Right lobe of liver (tissue), 6 donors: ENCODE results near the gene CUBN. TPM values are rescaled to one million over a fixed set of nuclear protein-coding genes. Genes with fewer than 3 reads are reported as not detected.

Experiments used
- ATAC-seq, 4 donors: fragments of 200-7000 bp; cut with Tn5 transposase; one replicate each; pipeline ENCODE4 v1.9.1; 2020; ENCODE audit warnings: mild to moderate bottlenecking in 4 of 4, moderate library complexity in 4 of 4
- DNase-seq, 3 donors: peaks; one replicate each; pipeline ENCODE4 v3.0.0-alpha.2; 2020
- H3K27ac ChIP-seq, 3 donors: fragments of 200-600 bp; one replicate each; pipeline ENCODE4 v1.8.0; 2022
- H3K27me3 ChIP-seq, 2 donors: fragments of 200-600 bp; one replicate each; pipeline ENCODE4 v1.8.0; 2022
- H3K36me3 ChIP-seq, 4 donors: fragments of 200-600 bp; sonication (generic) in 1 of 4; one replicate each; pipeline versions ENCODE4 v1.5.1 to v1.8.0; 2017 to 2022; ENCODE audit warnings: control low read depth in 1 of 4
- H3K4me1 ChIP-seq, 4 donors: fragments of 200-600 bp; sonication (generic) in 1 of 4; one replicate each; pipeline versions ENCODE4 v1.5.1 to v1.8.0; 2017 to 2022; ENCODE audit warnings: control low read depth in 1 of 4
- H3K4me3 ChIP-seq, 3 donors: fragments of 200-600 bp; one replicate each; pipeline ENCODE4 v1.8.0; 2022
- H3K9me3 ChIP-seq, 4 donors: fragments of 200-600 bp; sonication (generic) in 1 of 4; one replicate each; pipeline versions ENCODE4 v1.5.1 to v1.8.0; 2017 to 2022; ENCODE audit warnings: control low read depth in 1 of 4
- CTCF ChIP-seq, 4 donors: fragments of 200-600 bp in 3 of 4; fragments of 450-650 bp in 1 of 4; IDR thresholded peaks; one replicate each; pipeline versions ENCODE4 v1.5.1 to v1.8.0; 2016 to 2022; ENCODE audit warnings: antibody characterized with exemption in 4 of 4, mild to moderate bottlenecking in 2 of 4
- POLR2A ChIP-seq: fragments of 450-650 bp; IDR thresholded peaks from one replicate; pipeline ENCODE4 v1.6.1; 2017; ENCODE audit warnings: antibody characterized with exemption, mild to moderate bottlenecking
- WGBS: methylation state at CpG from one replicate; pipeline ENCODE4 v1.1.6; 2018; ENCODE audit warnings: low coverage, low lambda C conversion rate; ENCODE audit not compliant: insufficient coverage; ENCODE audit errors: missing lambda C conversion rate; 5-methylcytosine and 5-hydroxymethylcytosine counted together
- intact Hi-C, 2 donors: fragments of 100-400 bp; cut with DNase I; formaldehyde crosslinking; loops; one replicate each; pipeline versions ENCODE4 v1.11.2 to v1.14.1; 2022
- total RNA-seq, 6 experiments: library from RNA; depleted of rRNA in 2 of 6; stranded (reverse); fragments of >200 nt in 2 of 6; fragmentation: NEBNext Ultra II Directional in 3 of 6; extraction: Animal tissue kit (Norgen Biotek cat#: 25700) in 3 of 6; gene quantifications; one replicate each; pipeline versions ENCODE4 v1.1.0 to v1.2.4, GENCODE V29; 2016 to 2023
- donor health status: DM: no; HTN: yes; CAD: no.
- donor health status: DM: no; HTN: no; CAD: no.
- donor health status: DM: no; HTN: no; CAD: no.
- donor health status: DM: no; HTN: yes; CAD: no.
- donor health status: DM: no; HTN: yes; CAD: no.

The CUBN gene
- total RNA-seq, 6 experiments from 2014 or later = 0.07 to 0.74 (median 0.27) TPM

DNA sequence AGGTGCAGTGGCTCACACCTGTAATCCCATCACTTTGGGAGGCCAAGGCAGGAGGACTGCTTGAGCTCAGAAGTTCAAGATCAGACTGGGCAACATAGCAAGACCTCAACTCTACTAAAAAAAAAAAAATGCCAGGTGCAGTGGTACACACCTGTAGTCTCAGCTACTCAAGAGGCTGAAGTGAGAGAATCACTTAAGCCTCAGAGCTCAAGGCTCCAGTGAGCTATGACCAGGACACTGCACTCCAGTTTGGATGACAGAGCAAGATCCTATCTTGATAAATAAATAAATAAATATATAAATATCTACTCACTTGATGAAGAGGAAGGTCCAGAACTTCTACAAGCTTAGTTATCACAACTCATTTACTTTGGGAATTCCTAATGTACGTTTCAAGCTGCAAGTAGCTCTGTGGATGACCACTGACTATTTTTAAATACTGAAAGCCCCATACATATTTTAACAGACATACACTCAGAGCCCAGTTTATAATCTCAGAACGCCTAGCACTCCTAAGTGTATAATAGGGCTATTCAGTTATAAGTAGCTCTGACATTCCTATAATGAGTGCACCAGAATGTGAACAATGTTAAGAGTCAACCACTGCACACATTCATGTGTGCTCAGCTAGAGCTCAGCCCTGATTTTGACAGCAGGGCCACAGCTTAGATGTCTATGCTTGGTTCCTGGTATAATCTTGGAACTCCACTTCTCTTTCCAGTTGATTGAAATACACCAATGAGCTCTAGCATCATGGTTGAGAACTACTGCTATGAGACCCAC is 119.1 kb downstream of the CUBN start:
- Histone ChIP-seq H3K27ac (no peak overlapping the region), H3K36me3 (no peaks in the 10 kb centered on the region), H3K4me1 (no peaks in the 10 kb centered on the region), H3K9me3 (no peaks in the 10 kb centered on the region), H3K4me3 (no peak overlapping the region), H3K27me3 (no peaks in the 10 kb centered on the region)
- DNase-seq (no peak), ATAC-seq (no peak)
- WGBS = 59% methylated on average over 2 of the region's 2 CpGs
- intact Hi-C loops = no loop called here
- TF ChIP-seq POLR2A = no peak
- no peak for TF ChIP-seq CTCF (IDR thresholded peaks at IDR 0.05)

GRCh38 chr10:17009212-17009700 is 120.4 kb downstream of the CUBN start:
- H3K9me3 ChIP-seq = no peaks in the 10 kb centered on the region
- H3K27me3 ChIP-seq = no peaks in the 10 kb centered on the region
- WGBS = 46% methylated on average over 2 of the region's 3 CpGs
- H3K4me3 ChIP-seq = no peak overlapping the region
- H3K4me1 ChIP-seq = no peaks in the 10 kb centered on the region
- no peak overlapping the region for H3K27ac ChIP-seq
- TF ChIP-seq POLR2A = no peak
- DNase-seq (no peak), ATAC-seq (peak in 3 of 4 donors; percentile 22 to 52 (median 26))
- no peaks in the 10 kb centered on the region for H3K36me3 ChIP-seq
- intact Hi-C loops = no loop called here

DNA sequence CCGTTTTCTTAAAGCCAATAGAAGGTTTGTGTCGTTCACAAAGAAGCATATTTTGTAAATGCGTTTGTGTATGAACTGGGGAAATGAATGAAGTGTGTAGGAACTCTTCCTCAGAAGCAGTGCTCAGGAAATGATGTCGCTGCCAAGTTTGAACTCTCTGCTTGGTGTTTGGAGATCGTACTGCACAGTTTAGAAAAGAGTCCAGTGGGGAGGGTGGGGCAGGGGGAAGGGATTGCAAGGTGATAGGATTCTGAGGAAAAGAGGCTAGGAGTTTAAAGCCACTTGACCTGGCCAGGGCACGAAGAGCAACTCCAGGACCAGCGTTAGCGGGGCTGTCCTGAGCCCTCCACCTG is 122.2 kb downstream of the CUBN start:
- no peaks in the 10 kb centered on the region for H3K9me3 ChIP-seq
- no peaks in the 10 kb centered on the region for H3K4me1 ChIP-seq
- no peak for DNase-seq
- peak in 1 of 4 donors; percentile 11 for ATAC-seq
- H3K36me3 ChIP-seq = no peaks in the 10 kb centered on the region
- peak overlapping the region in 1 of 3 donors; percentile 13 for H3K27ac ChIP-seq
- WGBS = 33% methylated on average over 5 of the region's 8 CpGs
- TF ChIP-seq CTCF (IDR thresholded peaks at IDR 0.05) (no peak), POLR2A (no peak)
- intact Hi-C loops = no loop called here
- H3K27me3 ChIP-seq = no peaks in the 10 kb centered on the region
- no peak overlapping the region for H3K4me3 ChIP-seq

DNA sequence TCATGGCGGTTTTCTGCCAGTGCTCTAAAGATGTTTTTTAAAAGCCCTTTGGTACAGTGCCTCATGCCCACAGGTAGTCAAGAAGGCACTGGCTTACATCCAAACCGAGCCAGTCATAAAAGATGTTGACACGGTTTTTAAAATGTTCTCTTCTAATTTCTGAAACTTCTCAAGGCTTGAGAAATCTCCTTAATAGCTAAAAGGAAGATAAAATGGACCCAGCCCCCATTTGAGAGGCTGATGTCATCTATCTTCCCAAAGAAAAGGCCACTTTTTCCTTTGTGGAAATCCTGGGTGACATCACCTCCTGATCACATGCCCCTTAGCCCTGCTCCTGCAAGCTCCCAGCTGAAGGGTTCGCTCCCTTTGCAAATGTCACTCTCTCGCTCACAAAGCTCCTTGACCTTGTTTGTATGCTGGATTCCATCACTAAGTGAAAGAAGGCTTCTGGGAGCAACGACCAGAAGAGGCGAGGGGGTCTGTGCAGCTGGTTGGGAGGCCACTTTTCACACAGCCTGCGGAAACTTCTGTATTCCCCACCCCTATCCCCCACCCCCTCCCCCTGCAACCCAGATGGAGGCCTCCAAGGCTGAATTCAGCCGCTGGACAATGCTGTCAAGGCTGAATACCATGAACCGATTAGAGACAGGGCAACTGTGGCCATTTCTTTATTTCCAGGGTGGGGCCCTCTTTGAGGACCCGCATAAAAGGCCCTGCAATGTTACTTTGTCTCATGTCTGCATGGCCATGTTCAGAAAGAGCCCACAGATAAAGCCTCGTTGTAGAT is 122.8 kb downstream of the CUBN start:
- Histone ChIP-seq H3K4me1 (no peaks in the 10 kb centered on the region), H3K27me3 (no peaks in the 10 kb centered on the region), H3K9me3 (no peaks in the 10 kb centered on the region), H3K4me3 (no peak overlapping the region), H3K36me3 (no peaks in the 10 kb centered on the region), H3K27ac (no peak overlapping the region)
- no peak for DNase-seq
- intact Hi-C loops = no loop called here
- no peak for TF ChIP-seq CTCF (IDR thresholded peaks at IDR 0.05)
- no peak for TF ChIP-seq POLR2A
- 59% methylated on average over 9 of the region's 12 CpGs for WGBS
- ATAC-seq = peak in 3 of 4 donors; percentile 35 to 52 (median 38)
